ENCODE data around the gene MICAL3.
"Not testable (repeated sequence)": the region's sequence is repeated elsewhere in the genome, so short reads cannot be mapped to it uniquely, and the experiment has no call there.

Gene MICAL3

GRCh38 chr22:17881366-17881765, 143.0 kb downstream of the MICAL3 start:
- DNase-seq = no peak

- DNase-seq = no peak
Observed at GRCh38 chr22:17880468-17880867, 143.9 kb downstream of the MICAL3 start.

- DNase-seq = no peak
Observed at GRCh38 chr22:17880020-17880419, 144.3 kb downstream of the MICAL3 start.

DNA sequence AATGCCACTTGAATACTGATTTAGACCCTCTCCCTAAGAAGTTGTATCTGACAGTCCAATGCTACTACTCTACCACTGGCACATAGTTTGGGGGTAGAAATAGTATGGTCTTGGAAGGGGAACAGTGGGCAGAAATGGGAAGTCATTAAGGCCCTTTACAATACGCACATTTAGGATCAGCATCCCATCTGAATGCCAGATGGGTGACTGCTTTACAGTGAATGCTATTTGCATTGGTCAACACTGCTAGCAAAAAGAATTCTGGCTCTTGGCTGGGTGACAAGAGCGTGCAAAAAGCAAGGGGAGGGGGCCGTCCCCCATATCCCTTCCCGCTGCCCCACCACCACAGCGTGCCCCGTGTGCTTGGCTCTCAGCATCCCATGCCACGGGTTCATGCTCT, 145.4 kb downstream of the MICAL3 start:
- no peak for DNase-seq

GRCh38 chr22:17878186-17878694, 146.1 kb downstream of the MICAL3 start:
- no peak for DNase-seq

DNA sequence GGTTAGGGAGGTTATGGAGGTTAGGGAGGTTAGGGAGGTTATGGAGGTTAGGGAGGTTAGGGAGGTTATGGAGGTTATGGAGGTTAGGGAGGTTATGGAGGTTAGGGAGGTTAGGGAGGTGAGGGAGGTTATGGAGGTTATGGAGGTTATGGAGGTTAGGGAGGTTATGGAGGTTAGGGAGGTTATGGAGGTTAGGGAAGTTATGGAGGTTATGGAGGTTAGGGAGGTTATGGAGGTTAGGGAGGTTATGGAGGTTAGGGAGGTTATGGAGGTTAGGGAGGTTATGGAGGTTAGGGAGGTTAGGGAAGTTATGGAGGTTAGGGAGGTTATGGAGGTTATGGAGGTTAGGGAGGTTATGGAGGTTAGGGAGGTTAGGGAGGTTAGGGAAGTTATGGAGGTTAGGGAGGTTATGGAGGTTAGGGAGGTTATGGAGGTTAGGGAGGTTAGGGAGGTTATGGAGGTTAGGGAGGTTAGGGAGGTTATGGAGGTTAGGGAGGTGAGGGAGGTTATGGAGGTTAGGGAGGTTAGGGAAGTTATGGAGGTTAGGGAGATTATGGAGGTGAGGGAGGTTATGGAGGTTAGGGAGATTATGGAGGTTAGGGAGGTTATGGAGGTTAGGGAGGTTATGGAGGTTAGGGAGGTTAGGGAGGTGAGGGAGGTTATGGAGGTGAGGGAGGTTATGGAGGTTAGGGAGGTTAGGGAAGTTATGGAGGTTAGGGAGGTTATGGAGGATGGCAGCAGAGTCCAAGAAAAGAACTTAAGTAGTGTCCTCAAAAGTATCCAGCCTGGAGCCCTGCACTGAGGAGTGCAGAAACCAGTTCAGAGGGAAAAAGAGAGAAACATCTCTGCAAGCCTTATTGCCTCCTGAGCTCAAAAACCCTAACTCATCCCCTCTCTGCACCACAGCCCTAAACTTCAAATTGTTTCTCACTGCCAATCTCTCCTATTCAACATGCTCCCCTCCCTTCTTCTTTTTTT, 147.2 kb downstream of the MICAL3 start:
- not testable (repeated sequence) for DNase-seq

DNA sequence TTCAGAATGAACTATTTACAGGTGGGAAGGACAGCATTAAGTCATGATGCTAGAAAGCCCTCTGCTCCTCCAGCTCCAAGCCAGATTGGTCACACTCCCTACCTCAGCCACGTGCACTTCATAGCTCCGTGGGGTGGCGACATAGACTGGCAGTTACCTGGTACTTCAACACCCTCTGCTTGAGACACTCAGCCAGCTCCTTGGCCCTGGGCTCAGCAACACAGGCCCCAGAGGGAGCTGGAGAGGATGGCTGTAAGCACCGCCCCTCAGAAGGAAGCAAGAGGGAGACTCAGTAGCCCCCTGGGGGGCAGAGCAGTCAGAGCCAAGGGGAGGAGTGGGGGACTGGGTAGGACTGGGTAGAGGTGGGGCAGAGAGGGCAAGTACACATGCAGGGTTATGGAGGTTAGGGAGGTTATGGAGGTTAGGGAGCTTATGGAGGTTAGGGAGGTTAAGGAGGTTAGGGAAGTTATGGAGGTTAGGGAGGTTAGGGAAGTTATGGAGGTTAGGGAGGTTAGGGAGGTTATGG, 148.0 kb downstream of the MICAL3 start:
- DNase-seq = no peak

DNA sequence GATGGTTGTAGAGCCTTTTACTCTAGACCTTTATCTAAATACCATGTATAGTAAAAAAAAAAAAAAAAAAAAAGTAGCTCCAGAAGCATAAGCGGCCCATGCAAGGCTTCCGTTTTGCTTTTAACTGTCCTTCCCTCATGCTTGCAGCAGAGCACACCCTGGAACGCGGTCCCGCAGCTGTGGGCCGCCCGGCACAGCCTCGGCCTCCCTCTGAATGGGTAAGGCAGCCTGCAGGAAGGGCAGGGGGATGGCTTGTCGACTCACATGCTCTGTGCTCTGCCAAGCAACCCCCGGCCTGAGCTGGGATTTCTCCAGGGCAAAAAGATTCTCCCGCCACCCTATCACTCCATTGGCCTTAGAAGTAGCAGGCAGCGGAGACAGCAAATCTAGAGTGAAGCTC, 148.7 kb downstream of the MICAL3 start:
- no peak for DNase-seq

GRCh38 chr22:17875156-17875555, 149.2 kb downstream of the MICAL3 start:
- no peak for DNase-seq

DNA sequence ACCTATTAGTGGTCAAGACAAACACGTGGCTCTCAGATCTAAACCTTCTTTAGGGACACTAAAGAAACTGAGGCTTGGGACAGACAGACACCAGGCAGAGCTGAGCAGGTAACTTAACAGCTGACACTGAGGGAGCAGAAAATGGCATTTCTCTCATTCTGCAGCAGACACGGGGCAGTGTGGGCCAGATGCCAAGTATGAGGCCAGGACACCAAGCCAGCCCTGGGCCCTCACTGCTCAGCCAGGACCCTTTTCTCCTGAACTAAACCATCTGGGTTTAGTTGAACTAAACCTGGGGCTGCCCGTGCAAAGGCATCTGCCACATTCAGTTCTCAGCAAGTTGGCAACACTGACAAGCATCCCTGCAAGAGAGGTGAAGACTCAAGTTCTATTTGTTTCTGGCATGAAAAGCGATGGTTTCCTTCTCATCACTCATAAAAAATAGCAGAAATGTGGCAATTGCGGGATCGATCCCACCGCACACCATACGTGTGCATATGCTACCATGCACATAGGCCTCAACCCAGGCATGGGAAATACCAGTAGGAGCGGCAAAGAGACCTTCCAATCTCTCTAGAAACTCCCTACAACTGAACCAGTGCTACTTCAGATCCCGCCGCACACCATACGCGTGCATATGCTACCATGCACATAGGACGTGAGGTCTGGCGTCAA, 150.0 kb downstream of the MICAL3 start:
- no peak for DNase-seq

GRCh38 chr22:17873804-17874203, 150.6 kb downstream of the MICAL3 start:
- DNase-seq = no peak

- no peak for DNase-seq
Observed at GRCh38 chr22:17873116-17873515, 151.2 kb downstream of the MICAL3 start.

DNA sequence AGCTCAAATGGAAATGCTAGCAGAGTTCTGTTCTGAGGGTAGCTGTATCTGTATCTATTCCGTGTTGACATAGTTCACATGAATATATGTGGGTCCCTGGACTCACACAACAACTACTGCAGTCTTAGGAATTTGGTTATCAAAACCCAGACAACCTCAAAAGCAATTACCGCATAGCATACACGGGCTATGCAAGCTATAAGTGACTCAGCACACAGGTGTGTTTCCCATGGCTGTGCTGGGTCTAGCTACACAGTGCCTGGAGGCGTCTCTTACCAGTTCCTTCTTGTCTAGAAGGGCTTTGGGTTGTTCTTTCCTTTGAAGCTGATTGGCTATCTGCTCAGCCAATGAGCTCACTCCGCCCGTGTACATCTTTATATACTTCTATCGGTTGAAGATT, 151.9 kb downstream of the MICAL3 start:
- no peak for DNase-seq

GRCh38 chr22:17871726-17872458, 152.5 kb downstream of the MICAL3 start:
- DNase-seq = no peak

GRCh38 chr22:17870407-17870806, 154.0 kb downstream of the MICAL3 start:
- no peak for DNase-seq

DNA sequence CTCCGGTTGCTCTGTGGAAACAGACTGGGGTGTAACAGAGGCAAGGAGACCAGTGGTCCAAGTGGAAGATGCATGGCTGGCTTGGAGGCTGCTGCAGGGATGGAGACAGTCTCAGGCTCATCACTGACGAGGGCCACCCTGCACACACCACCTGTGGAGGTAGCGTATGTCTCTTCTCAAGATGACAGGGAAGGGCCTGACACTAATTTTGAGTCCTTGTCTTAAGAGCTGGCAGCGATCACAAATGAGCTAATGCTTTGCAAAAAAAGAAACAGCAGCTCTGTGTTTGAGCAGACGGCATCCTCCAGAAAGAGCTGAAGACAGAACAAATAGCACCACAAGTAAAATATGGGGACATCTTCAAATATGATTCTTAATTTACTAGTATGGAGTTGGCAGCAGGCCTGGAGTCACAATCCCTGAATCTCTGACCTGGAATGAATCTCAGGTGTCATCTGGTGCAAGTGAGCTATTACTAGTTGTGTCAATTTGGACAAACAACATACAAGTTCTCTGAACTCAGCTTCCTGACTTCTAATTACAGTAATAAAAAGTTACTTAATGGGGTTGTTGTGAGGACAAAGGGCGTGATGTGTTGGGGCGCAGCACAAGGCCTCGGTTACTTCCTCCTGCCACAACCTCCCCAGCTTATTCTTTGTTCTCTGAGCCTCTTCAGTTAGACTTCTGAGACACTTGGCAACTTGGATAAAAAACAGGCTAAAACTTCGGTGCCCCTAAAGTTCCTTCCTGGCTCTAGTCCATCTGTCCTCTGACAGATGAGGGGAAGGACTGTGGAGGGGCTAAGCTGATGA, 154.9 kb downstream of the MICAL3 start:
- no peak for DNase-seq

GRCh38 chr22:17868771-17869170, 155.6 kb downstream of the MICAL3 start:
- DNase-seq = no peak

DNA sequence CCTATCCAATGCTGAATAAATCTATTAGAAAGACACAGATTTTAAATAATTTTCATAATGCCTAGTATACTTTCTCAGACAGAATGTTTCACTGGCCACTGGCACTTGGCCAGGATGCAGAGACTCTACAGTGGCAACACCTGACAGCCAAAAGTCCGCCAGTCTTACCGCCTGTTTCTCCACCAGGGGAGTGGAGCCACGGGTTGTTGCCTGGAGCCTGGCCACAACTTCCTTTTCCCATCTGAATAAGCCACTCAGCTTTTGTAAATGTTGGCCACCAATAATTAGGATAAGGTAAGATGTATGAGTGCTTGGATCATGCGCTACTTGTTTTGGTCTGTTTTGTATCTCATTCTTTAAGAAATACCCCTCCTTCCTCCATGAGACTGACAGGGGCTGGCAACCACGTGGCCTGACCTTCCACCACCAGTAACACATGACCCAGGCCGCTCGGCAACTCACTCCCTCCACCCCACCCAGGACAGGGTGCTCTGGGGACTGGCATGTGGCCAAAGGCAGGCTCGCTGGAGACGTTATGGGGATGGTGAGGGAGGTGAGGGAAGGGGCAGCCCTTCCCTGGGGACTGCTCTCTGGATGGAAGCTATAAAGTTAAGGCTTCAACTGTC, 157.1 kb downstream of the MICAL3 start:
- no peak for DNase-seq

DNA sequence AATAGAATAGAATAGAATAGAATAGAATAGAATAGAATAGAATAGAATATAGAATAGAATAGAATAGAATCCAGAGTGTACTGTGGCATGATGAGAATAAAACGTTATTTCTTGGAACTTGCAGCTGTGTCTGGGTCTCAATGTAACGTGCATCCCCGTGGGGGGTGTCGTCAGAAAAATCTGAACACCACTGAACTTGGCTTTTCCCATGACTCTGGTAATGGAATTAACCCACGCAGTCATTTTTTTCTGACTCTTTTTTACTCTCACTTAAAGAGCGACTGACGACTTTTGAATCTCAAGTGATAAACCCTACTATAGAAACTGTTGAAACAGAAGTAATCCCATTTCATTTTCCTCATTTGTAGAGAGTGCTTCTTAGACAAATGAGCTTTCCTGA, 157.7 kb downstream of the MICAL3 start:
- no peak for DNase-seq

DNA sequence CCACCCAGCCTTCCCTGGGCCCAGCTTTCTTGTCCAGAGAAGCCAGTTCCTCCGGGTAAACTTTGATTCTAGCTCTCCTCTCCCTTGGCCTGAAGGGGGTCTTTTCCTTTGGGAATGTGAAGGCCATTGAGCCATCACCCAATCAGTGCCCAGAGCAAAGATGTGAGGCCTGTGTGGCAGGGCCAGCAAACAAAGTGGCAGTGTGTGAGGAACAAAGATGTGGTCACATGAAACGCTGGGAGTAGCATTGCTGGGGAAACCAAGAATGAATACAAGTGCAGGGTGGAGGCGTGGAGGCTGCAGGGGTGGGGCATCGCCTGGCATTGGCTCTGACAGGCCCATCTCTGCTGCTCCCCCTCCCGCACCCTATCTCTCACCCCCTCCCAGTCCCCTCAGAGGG, 158.2 kb downstream of the MICAL3 start:
- no peak for DNase-seq
